Ishikawa (cell line): ENCODE data around the gene NDUFV2.

Source experiments
- EGR1 ChIP-seq: IDR thresholded peaks from 2 replicates; pipeline ENCODE4 v1.6.1; 2012
- EP300 ChIP-seq: IDR thresholded peaks from 2 replicates; pipeline ENCODE4 v1.6.1; 2012; ENCODE audit warnings: borderline replicate concordance
- MAX ChIP-seq: IDR thresholded peaks from 2 replicates; pipeline ENCODE4 v1.6.1; 2012

- no peak for TF ChIP-seq EP300
- no peak for TF ChIP-seq MAX
- no peak for TF ChIP-seq EGR1
Observed at GRCh38 chr18:9055626-9056025, 46.9 kb upstream of the NDUFV2 start.
